Astrocyte (in vitro differentiated cells and primary cell): Measurements from ENCODE around the gene RSPH4A. TPM values are rescaled to one million over a fixed set of nuclear protein-coding genes. Genes with fewer than 3 reads are reported as not detected.

ENCODE experiments used
- DNase-seq: peaks from one replicate; pipeline ENCODE4 v3.0.0-alpha.2; 2010; ENCODE audit warnings: low read depth
- FAIRE-seq: peaks from 2 replicates; lab custom pipeline; 2011; peaks lifted over from hg19 to GRCh38; lab: Jason Lieb, UNC
- H2AFZ ChIP-seq: 2 replicates; pipeline ENCODE4 v1.6.0; 2012; ENCODE audit warnings: low read depth, low read length, inconsistent platforms
- H3K27ac ChIP-seq: 2 replicates; pipeline ENCODE4 v1.5.1; 2011; ENCODE audit warnings: low read depth, low read length, inconsistent platforms
- H3K27me3 ChIP-seq: 2 replicates; pipeline ENCODE4 v1.6.0; 2011; ENCODE audit warnings: low read length, inconsistent platforms; ENCODE audit not compliant: insufficient read depth
- H3K36me3 ChIP-seq: 2 replicates; pipeline ENCODE4 v1.5.1; 2011; ENCODE audit warnings: low read length, inconsistent platforms; ENCODE audit not compliant: insufficient read depth
- H3K4me1 ChIP-seq: 2 replicates; pipeline ENCODE4 v1.5.1; 2011; ENCODE audit warnings: low read length, inconsistent platforms; ENCODE audit not compliant: insufficient read depth
- H3K4me2 ChIP-seq: 2 replicates; pipeline ENCODE4 v1.6.0; 2012; ENCODE audit warnings: low read length, inconsistent platforms
- H3K4me3 ChIP-seq: 2 replicates; pipeline ENCODE4 v1.5.1; 2011; ENCODE audit warnings: low read depth, mild to moderate bottlenecking, low read length, inconsistent platforms; ENCODE audit not compliant: insufficient read depth
- H3K79me2 ChIP-seq: 2 replicates; pipeline ENCODE4 v1.6.0; 2012; ENCODE audit warnings: mild to moderate bottlenecking, low read length, inconsistent platforms; ENCODE audit not compliant: insufficient read depth
- H3K9ac ChIP-seq: 2 replicates; pipeline ENCODE4 v1.6.0; 2012; ENCODE audit warnings: mild to moderate bottlenecking, low read length, inconsistent platforms
- H3K9me3 ChIP-seq: 2 replicates; pipeline ENCODE4 v1.5.1; 2012; ENCODE audit warnings: low read depth, mild to moderate bottlenecking, low read length, inconsistent platforms; ENCODE audit not compliant: insufficient read depth
- H4K20me1 ChIP-seq: 2 replicates; pipeline ENCODE4 v1.6.0; 2012; ENCODE audit warnings: low read length, inconsistent platforms; ENCODE audit not compliant: insufficient read depth
- H3K27ac Mint-ChIP-seq: one replicate; pipeline ENCODE4 v1.8.0; 2021; ENCODE audit warnings: mild to moderate bottlenecking, mixed read lengths; ENCODE audit not compliant: unreplicated experiment
- H3K27me3 Mint-ChIP-seq: one replicate; pipeline ENCODE4 v1.8.0; 2021; ENCODE audit warnings: low read depth, mixed read lengths; ENCODE audit not compliant: unreplicated experiment
- H3K36me3 Mint-ChIP-seq: one replicate; pipeline ENCODE4 v1.8.0; 2021; ENCODE audit warnings: low read depth, mixed read lengths; ENCODE audit not compliant: unreplicated experiment
- H3K4me1 Mint-ChIP-seq: one replicate; pipeline ENCODE4 v1.8.0; 2021; ENCODE audit warnings: low read depth, mixed read lengths; ENCODE audit not compliant: unreplicated experiment
- H3K4me3 Mint-ChIP-seq: one replicate; pipeline ENCODE4 v1.8.0; 2021; ENCODE audit warnings: mild to moderate bottlenecking, moderate library complexity, mixed read lengths; ENCODE audit not compliant: unreplicated experiment
- H3K9me3 Mint-ChIP-seq: one replicate; pipeline ENCODE4 v1.8.0; 2021; ENCODE audit warnings: mild to moderate bottlenecking, mixed read lengths; ENCODE audit not compliant: unreplicated experiment
- CTCF ChIP-seq: IDR thresholded peaks from 2 replicates; pipeline ENCODE4 v1.5.1; 2011; ENCODE audit warnings: low read depth, mild to moderate bottlenecking, inconsistent platforms, low read length, moderate library complexity; ENCODE audit not compliant: insufficient read depth
- EZH2 ChIP-seq: IDR thresholded peaks from 2 replicates; pipeline ENCODE4 v1.6.1; 2012; ENCODE audit warnings: mild to moderate bottlenecking, low read length, inconsistent platforms; ENCODE audit not compliant: insufficient read depth
- total RNA-seq: library from RNA; stranded (reverse); gene quantifications from 2 replicates; pipeline ENCODE4 v1.2.1, GENCODE V29; 2021

RSPH4A gene
- total RNA-seq, 1 donor from 2014 or later, result 0.48 TPM

GRCh38 chr6:116568821-116569755 is 47.2 kb upstream of the RSPH4A start:
- Histone ChIP-seq H4K20me1 (peaks cover 16% of the 10 kb centered on the region), H3K9me3 (no peaks in the 10 kb centered on the region), H3K27ac (no peak overlapping the region), H3K79me2 (peaks cover 41% of the 10 kb centered on the region), H3K36me3 (peaks cover 1% of the 10 kb centered on the region), H3K9ac (no peak overlapping the region), H3K4me1 (peaks cover 16% of the 10 kb centered on the region), H3K27me3 (no peaks in the 10 kb centered on the region), H2AFZ (no peak overlapping the region), H3K4me2 (no peak overlapping the region), H3K4me3 (no peak overlapping the region)
- no peak for DNase-seq
- H3K27ac Mint-ChIP-seq, result no peak overlapping the region
- peaks cover 3% of the 10 kb centered on the region for H3K27me3 Mint-ChIP-seq
- H3K36me3 Mint-ChIP-seq, result no peaks in the 10 kb centered on the region
- FAIRE-seq, result no peak
- TF ChIP-seq EZH2 (no peak), CTCF (no peak)
- H3K4me3 Mint-ChIP-seq, result no peak overlapping the region
- H3K4me1 Mint-ChIP-seq, result peaks cover 11% of the 10 kb centered on the region
- H3K9me3 Mint-ChIP-seq, result no peaks in the 10 kb centered on the region

GRCh38 chr6:116570856-116571682 is 45.2 kb upstream of the RSPH4A start, which contains the start of gene RWDD1:
TSS of gene RWDD1 (plus strand) at chr6:116571504. CDS start at chr6:116571583, 79 bp downstream.
- Histone ChIP-seq H3K36me3 (peaks cover 4% of the 10 kb centered on the region), H3K27me3 (no peaks in the 10 kb centered on the region), H3K4me3 (peak within 1 kb of the TSS; percentile 99), H3K4me2 (peak within 1 kb of the TSS; percentile 86), H3K9me3 (no peaks in the 10 kb centered on the region), H3K27ac (peak within 1 kb of the TSS; percentile 90), H3K9ac (peak within 1 kb of the TSS; percentile 98), H2AFZ (peak within 1 kb of the TSS; percentile 90), H3K79me2 (peaks cover 61% of the 10 kb centered on the region), H4K20me1 (peaks cover 23% of the 10 kb centered on the region), H3K4me1 (peaks cover 6% of the 10 kb centered on the region)
- H3K27me3 Mint-ChIP-seq, result peaks cover 3% of the 10 kb centered on the region
- H3K36me3 Mint-ChIP-seq, result peaks cover 3% of the 10 kb centered on the region
- H3K4me1 Mint-ChIP-seq, result peaks cover 6% of the 10 kb centered on the region
- H3K9me3 Mint-ChIP-seq, result no peaks in the 10 kb centered on the region
- H3K27ac Mint-ChIP-seq, result peak within 1 kb of the TSS; percentile 97
- FAIRE-seq (no peak), DNase-seq (peak; percentile 100)
- peak within 1 kb of the TSS; percentile 99 for H3K4me3 Mint-ChIP-seq
- TF ChIP-seq EZH2, result no peak

GRCh38 chr6:116571683-116572000 is 44.6 kb upstream of the RSPH4A start:
- Histone ChIP-seq H3K9ac (peak overlapping the region; percentile 98), H4K20me1 (peaks cover 27% of the 10 kb centered on the region), H3K27ac (peak overlapping the region; percentile 90), H3K4me2 (peak overlapping the region; percentile 86), H3K27me3 (no peaks in the 10 kb centered on the region), H3K4me3 (peak overlapping the region; percentile 99), H3K9me3 (no peaks in the 10 kb centered on the region), H3K79me2 (peaks cover 67% of the 10 kb centered on the region), H3K4me1 (peaks cover 6% of the 10 kb centered on the region), H3K36me3 (peaks cover 4% of the 10 kb centered on the region), H2AFZ (peak overlapping the region; percentile 88)
- peak overlapping the region; percentile 96 for H3K4me3 Mint-ChIP-seq
- TF ChIP-seq CTCF (no peak), EZH2 (no peak)
- H3K27ac Mint-ChIP-seq, result peak overlapping the region; percentile 97
- no peaks in the 10 kb centered on the region for H3K9me3 Mint-ChIP-seq
- peaks cover 6% of the 10 kb centered on the region for H3K36me3 Mint-ChIP-seq
- H3K4me1 Mint-ChIP-seq, result peaks cover 6% of the 10 kb centered on the region
- DNase-seq, result no peak
- peaks cover 3% of the 10 kb centered on the region for H3K27me3 Mint-ChIP-seq
- no peak for FAIRE-seq
